Smooth muscle cell (in vitro differentiated cells): Measurements from ENCODE around the gene C10orf90. TPM values are rescaled to one million over a fixed set of nuclear protein-coding genes. Genes with fewer than 3 reads are reported as not detected.

Source experiments
- DNase-seq: peaks from one replicate; lab custom pipeline; 2025; ENCODE audit not compliant: unreplicated experiment; lab: John Stamatoyannopoulos, UW
- H2AFZ ChIP-seq: fragments of 200-600 bp; sonication (generic); 2 replicates; pipeline ENCODE4 v1.6.0; 2016; ENCODE audit warnings: antibody characterized with exemption, low read depth, mild to moderate bottlenecking
- H3F3A ChIP-seq: fragments of 200-600 bp; sonication (generic); 2 replicates; pipeline ENCODE4 v1.6.0; 2017; ENCODE audit warnings: antibody characterized with exemption, low read depth
- H3K27ac ChIP-seq: fragments of 200-600 bp; sonication (generic); 2 replicates; pipeline ENCODE4 v1.5.1; 2016; ENCODE audit warnings: low read depth, mild to moderate bottlenecking
- H3K27me3 ChIP-seq: fragments of 200-600 bp; sonication (generic); 2 replicates; pipeline ENCODE4 v1.6.1; 2016; ENCODE audit warnings: low read depth, mild to moderate bottlenecking
- H3K36me3 ChIP-seq: fragments of 200-600 bp; sonication (generic); 2 replicates; pipeline ENCODE4 v1.5.1; 2016; ENCODE audit warnings: low read depth
- H3K4me1 ChIP-seq: fragments of 200-600 bp; sonication (generic); 2 replicates; pipeline ENCODE4 v1.5.1; 2016; ENCODE audit warnings: low read depth
- H3K4me2 ChIP-seq: fragments of 200-600 bp; sonication (generic); 2 replicates; pipeline ENCODE4 v1.6.0; 2016; ENCODE audit warnings: mild to moderate bottlenecking
- H3K4me3 ChIP-seq: fragments of 200-600 bp; sonication (generic); 2 replicates; pipeline ENCODE4 v1.5.1; 2016; ENCODE audit warnings: mild to moderate bottlenecking
- H3K79me2 ChIP-seq: fragments of 200-600 bp; sonication (generic); 2 replicates; pipeline ENCODE4 v1.6.0; 2016; ENCODE audit warnings: low read depth, mild to moderate bottlenecking
- H3K9ac ChIP-seq: fragments of 200-600 bp; sonication (generic); 2 replicates; pipeline ENCODE4 v1.6.0; 2016; ENCODE audit warnings: low read depth
- H3K9me3 ChIP-seq: fragments of 200-600 bp; sonication (generic); replicated peaks from 2 replicates; pipeline ENCODE4 v1.5.1; 2016; ENCODE audit warnings: low read depth
- H4K20me1 ChIP-seq: fragments of 200-600 bp; sonication (generic); 2 replicates; pipeline ENCODE4 v1.6.0; 2016; ENCODE audit warnings: low read depth
- WGBS: methylation state at CpG from one replicate; pipeline ENCODE4 v1.1.7; 2016; ENCODE audit warnings: low lambda C conversion rate; 5-methylcytosine and 5-hydroxymethylcytosine counted together
- polyA plus RNA-seq: library from polyadenylated mRNA; unstranded; fragments of >200 nt; fragmentation: Nextera tagmentation; extraction: Ambion mirVana; gene quantifications from 2 replicates; pipeline ENCODE4 v1.2.1, GENCODE V29; 2016
- total RNA-seq: library from RNA; depleted of rRNA; stranded (reverse); fragments of >200 nt; gene quantifications from 2 replicates; pipeline ENCODE4 v1.2.3, GENCODE V29; 2014
- TF ChIP-seq, protein P1 (sequence below): fragments of 200-600 bp; sonication (generic); IDR thresholded peaks from 2 replicates; pipeline ENCODE4 v1.5.1; 2017; ENCODE audit warnings: borderline replicate concordance, mild to moderate bottlenecking, antibody characterized with exemption; ENCODE audit not compliant: insufficient read depth, poor library complexity, severe bottlenecking

C10orf90 gene
- total and polyA plus RNA-seq, 2 experiments from 2014 or later: 0.10 to 1.8 TPM

- no peaks in the 10 kb centered on the region for H4K20me1 ChIP-seq
- 58% methylated on average over 11 of the region's 11 CpGs for WGBS
- H3K4me1 ChIP-seq: peaks cover 3% of the 10 kb centered on the region
- no peaks in the 10 kb centered on the region for H3F3A ChIP-seq
- TF ChIP-seq, protein P1, sequence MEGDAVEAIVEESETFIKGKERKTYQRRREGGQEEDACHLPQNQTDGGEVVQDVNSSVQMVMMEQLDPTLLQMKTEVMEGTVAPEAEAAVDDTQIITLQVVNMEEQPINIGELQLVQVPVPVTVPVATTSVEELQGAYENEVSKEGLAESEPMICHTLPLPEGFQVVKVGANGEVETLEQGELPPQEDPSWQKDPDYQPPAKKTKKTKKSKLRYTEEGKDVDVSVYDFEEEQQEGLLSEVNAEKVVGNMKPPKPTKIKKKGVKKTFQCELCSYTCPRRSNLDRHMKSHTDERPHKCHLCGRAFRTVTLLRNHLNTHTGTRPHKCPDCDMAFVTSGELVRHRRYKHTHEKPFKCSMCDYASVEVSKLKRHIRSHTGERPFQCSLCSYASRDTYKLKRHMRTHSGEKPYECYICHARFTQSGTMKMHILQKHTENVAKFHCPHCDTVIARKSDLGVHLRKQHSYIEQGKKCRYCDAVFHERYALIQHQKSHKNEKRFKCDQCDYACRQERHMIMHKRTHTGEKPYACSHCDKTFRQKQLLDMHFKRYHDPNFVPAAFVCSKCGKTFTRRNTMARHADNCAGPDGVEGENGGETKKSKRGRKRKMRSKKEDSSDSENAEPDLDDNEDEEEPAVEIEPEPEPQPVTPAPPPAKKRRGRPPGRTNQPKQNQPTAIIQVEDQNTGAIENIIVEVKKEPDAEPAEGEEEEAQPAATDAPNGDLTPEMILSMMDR: no peak
- H3K27me3 ChIP-seq: no peaks in the 10 kb centered on the region
- no peaks in the 10 kb centered on the region for H3K79me2 ChIP-seq
- no peak overlapping the region for H3K27ac ChIP-seq
- H3K36me3 ChIP-seq: no peaks in the 10 kb centered on the region
- H2AFZ ChIP-seq: no peak overlapping the region
- DNase-seq: no peak
- H3K9ac ChIP-seq: no peak overlapping the region
- no peak overlapping the region for H3K4me2 ChIP-seq
- no peaks in the 10 kb centered on the region for H3K9me3 ChIP-seq
- no peak overlapping the region for H3K4me3 ChIP-seq
Observed at GRCh38 chr10:126408953-126409641, 261.4 kb downstream of the C10orf90 start.

DNA sequence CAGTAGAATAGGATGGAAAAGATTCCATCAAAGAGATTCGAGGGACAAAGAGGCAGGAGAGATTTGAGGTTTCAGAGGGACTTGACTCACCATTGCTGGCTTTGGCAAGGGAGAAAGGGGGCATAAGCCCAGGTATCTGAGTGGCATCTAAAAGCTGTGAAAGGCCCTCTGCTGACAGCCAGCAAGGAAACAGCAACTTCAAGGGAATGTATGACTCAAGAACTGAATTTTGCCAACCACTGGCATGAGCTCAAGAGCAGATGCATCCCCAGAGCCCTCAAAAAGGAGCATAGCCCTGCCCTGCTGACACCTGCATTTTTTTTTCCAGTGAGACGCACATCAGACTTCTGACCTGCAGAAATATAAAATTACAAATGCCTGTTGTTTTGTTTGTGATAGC, 262.7 kb downstream of the C10orf90 start:
- H3K4me2 ChIP-seq: no peak overlapping the region
- H3K79me2 ChIP-seq: no peaks in the 10 kb centered on the region
- no peaks in the 10 kb centered on the region for H3K27me3 ChIP-seq
- no peak overlapping the region for H3K4me3 ChIP-seq
- H4K20me1 ChIP-seq: no peaks in the 10 kb centered on the region
- WGBS: 81% methylated on average over 2 of the region's 2 CpGs
- no peak overlapping the region for H3K9ac ChIP-seq
- peaks cover 3% of the 10 kb centered on the region for H3K4me1 ChIP-seq
- DNase-seq: no peak
- no peak overlapping the region for H3K27ac ChIP-seq
- H3K36me3 ChIP-seq: no peaks in the 10 kb centered on the region
- no peak overlapping the region for H2AFZ ChIP-seq
- no peaks in the 10 kb centered on the region for H3F3A ChIP-seq
- TF ChIP-seq, protein P1: no peak
- no peaks in the 10 kb centered on the region for H3K9me3 ChIP-seq

- Histone ChIP-seq H3K4me3 (no peak overlapping the region), H3K79me2 (no peaks in the 10 kb centered on the region), H3K36me3 (no peaks in the 10 kb centered on the region), H3K27ac (no peak overlapping the region), H4K20me1 (no peaks in the 10 kb centered on the region), H3F3A (no peaks in the 10 kb centered on the region), H2AFZ (no peak overlapping the region), H3K27me3 (no peaks in the 10 kb centered on the region), H3K9me3 (no peaks in the 10 kb centered on the region), H3K4me1 (peaks cover 3% of the 10 kb centered on the region), H3K9ac (no peak overlapping the region), H3K4me2 (no peak overlapping the region)
- TF ChIP-seq, protein P1: no peak
- 51% methylated on average over 6 of the region's 6 CpGs for WGBS
- no peak for DNase-seq
Observed at GRCh38 chr10:126405239-126405775, 265.2 kb downstream of the C10orf90 start.
